Activated CD4-positive, alpha-beta T cell treated with anti-CD3 and anti-CD28 coated beads, Interleukin-2, amount 50 U/mL, for 1 hour (primary cell): Measurements from ENCODE around the gene PYGO2.
"Not testable (repeated sequence)": the region's sequence is repeated elsewhere in the genome, so short reads cannot be mapped to it uniquely, and the experiment has no call there.

Source experiments
- DNase-seq: peaks from one replicate; pipeline ENCODE4 v3.0.0-alpha.2; 2020

Gene PYGO2

GRCh38 chr1:154940213-154940560 lies 21.4 kb downstream of the PYGO2 start:
- DNase-seq: no peak

- DNase-seq: no peak
Observed at GRCh38 chr1:154938604-154939399, 22.8 kb downstream of the PYGO2 start.

GRCh38 chr1:154937988-154938386 lies 23.6 kb downstream of the PYGO2 start:
- no peak for DNase-seq

GRCh38 chr1:154937085-154937987 lies 24.2 kb downstream of the PYGO2 start:
- peak; percentile 90 for DNase-seq

- peak; percentile 94 for DNase-seq
Observed at GRCh38 chr1:154936555-154937084, 25.0 kb downstream of the PYGO2 start, which contains the start of gene PMVK. Gene PMVK (minus strand): TSS chr1:154936719. CDS start chr1:154936685, 34 bp downstream.

- DNase-seq: no peak
Observed at GRCh38 chr1:154935749-154936554, 25.6 kb downstream of the PYGO2 start.

- DNase-seq: no peak
Observed at GRCh38 chr1:154934358-154934948, 27.1 kb downstream of the PYGO2 start.

- DNase-seq: no peak
Observed at GRCh38 chr1:154931940-154932487, 29.6 kb downstream of the PYGO2 start.

- DNase-seq: no peak
Observed at GRCh38 chr1:154926201-154926600, 35.4 kb downstream of the PYGO2 start.

- no peak for DNase-seq
Observed at GRCh38 chr1:154925335-154926170, 36.0 kb downstream of the PYGO2 start.

GRCh38 chr1:154923695-154924094 lies 37.9 kb downstream of the PYGO2 start:
- DNase-seq: no peak

GRCh38 chr1:154913273-154913672 lies 48.3 kb downstream of the PYGO2 start:
- DNase-seq: no peak

GRCh38 chr1:154912755-154913154 lies 48.8 kb downstream of the PYGO2 start:
- no peak for DNase-seq

- DNase-seq: no peak
Observed at GRCh38 chr1:154911691-154912550, 49.7 kb downstream of the PYGO2 start.

GRCh38 chr1:154910851-154911250 lies 50.7 kb downstream of the PYGO2 start:
- no peak for DNase-seq

- DNase-seq: no peak
Observed at GRCh38 chr1:154908937-154909336, 52.6 kb downstream of the PYGO2 start.

GRCh38 chr1:154908129-154908528 lies 53.5 kb downstream of the PYGO2 start:
- not testable (repeated sequence) for DNase-seq
